OCI-LY3 (cell line): Measurements from ENCODE around the gene C2CD4D.

Experiments
- EZH2phosphoT487 ChIP-seq: fragments of 200-600 bp; shearing (Covaris generic); IDR thresholded peaks from 2 replicates; pipeline ENCODE4 v1.6.1; 2018; ENCODE audit warnings: antibody characterized with exemption, mixed run types, low read depth
- TF ChIP-seq, protein P1 (sequence below): fragments of 200-600, 300-600 bp; sonication (generic); IDR thresholded peaks from 2 replicates; pipeline ENCODE4 v1.5.1; 2014; ENCODE audit warnings: antibody characterized with exemption, low read length, low read depth

DNA sequence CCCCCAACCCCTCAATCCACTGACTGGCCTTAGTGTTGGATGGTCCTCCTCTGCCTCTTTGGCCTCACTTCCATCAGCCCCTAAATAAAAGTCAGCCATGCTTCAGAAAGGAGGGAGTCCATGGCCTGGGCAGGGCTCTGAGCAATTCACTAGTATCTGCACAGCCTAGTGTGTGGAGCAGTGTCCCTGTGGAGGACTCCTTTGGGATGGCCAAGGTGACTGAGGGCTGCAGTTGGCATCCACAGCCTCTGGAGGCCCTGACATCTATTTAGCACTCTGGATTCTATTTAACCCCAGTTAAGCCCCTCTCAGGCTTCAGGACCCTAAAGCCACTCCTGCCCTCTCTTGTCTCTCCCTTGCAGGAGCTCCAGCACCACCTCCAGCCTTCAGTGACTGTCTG, 10.3 kb upstream of the C2CD4D start:
- TF ChIP-seq, protein P1, sequence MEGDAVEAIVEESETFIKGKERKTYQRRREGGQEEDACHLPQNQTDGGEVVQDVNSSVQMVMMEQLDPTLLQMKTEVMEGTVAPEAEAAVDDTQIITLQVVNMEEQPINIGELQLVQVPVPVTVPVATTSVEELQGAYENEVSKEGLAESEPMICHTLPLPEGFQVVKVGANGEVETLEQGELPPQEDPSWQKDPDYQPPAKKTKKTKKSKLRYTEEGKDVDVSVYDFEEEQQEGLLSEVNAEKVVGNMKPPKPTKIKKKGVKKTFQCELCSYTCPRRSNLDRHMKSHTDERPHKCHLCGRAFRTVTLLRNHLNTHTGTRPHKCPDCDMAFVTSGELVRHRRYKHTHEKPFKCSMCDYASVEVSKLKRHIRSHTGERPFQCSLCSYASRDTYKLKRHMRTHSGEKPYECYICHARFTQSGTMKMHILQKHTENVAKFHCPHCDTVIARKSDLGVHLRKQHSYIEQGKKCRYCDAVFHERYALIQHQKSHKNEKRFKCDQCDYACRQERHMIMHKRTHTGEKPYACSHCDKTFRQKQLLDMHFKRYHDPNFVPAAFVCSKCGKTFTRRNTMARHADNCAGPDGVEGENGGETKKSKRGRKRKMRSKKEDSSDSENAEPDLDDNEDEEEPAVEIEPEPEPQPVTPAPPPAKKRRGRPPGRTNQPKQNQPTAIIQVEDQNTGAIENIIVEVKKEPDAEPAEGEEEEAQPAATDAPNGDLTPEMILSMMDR, result no peak
- TF ChIP-seq EZH2phosphoT487, result no peak
